Tibial nerve (tissue), 4 donors: ENCODE results near the gene FXYD2.

Experiments used
- CTCF ChIP-seq, 5 experiments: fragments of 200-600 bp in 3 of 5; fragments of 450-650 bp in 2 of 5; sonication (generic) in 3 of 5; IDR thresholded peaks; one replicate each; pipeline ENCODE4 v1.5.1; 2016 to 2019; ENCODE audit warnings: antibody characterized with exemption in 5 of 5, mild to moderate bottlenecking in 3 of 5, moderate library complexity in 2 of 5
- EP300 ChIP-seq, 2 donors: sonication (generic); formaldehyde crosslinking; IDR thresholded peaks; one replicate each; pipeline ENCODE4 v1.6.1; 2017; ENCODE audit warnings: antibody characterized with exemption in 2 of 2, mild to moderate bottlenecking in 1 of 2

GRCh38 chr11:117815262-117815803, 9.2 kb downstream of the FXYD2 start:
- no peak for TF ChIP-seq EP300 (IDR thresholded peaks at IDR 0.05)
- no peak for TF ChIP-seq CTCF (IDR thresholded peaks at IDR 0.05)
